Loucy (cell line): ENCODE measurements around the gene ALDH1L1.

ENCODE experiments used
- EZH2phosphoT487 ChIP-seq: fragments of 200-600 bp; IDR thresholded peaks from 2 replicates; pipeline ENCODE4 v1.6.1; 2018; ENCODE audit warnings: antibody characterized with exemption, mild to moderate bottlenecking, moderate library complexity, borderline replicate concordance
- TF ChIP-seq, protein P1 (sequence below): fragments of 200-600 bp; sonication (generic); conservative IDR thresholded peaks from 2 replicates; pipeline ENCODE4 v1.5.1; 2014; ENCODE audit warnings: mild to moderate bottlenecking, antibody characterized with exemption, low read length

DNA sequence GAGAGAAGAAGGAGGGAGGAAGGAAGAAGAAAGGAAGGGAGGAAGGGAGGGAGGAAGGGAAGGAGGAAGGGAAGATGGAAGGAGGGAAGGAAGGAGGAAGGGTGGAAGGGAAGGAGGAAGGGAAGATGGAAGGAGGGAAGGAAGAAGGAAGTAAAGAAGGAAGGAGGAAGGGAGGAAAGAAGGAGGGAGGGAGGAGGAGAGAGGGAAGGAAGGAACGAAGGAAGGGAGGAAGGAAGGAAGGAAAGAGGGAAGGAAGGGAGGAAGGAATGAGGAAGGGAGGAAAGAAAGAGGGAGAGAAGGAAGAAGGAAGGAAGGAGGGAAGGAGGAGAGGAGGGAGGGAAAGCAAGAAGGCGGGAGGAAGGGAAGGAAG lies 31.8 kb upstream of the ALDH1L1 start:
- TF ChIP-seq, protein P1, sequence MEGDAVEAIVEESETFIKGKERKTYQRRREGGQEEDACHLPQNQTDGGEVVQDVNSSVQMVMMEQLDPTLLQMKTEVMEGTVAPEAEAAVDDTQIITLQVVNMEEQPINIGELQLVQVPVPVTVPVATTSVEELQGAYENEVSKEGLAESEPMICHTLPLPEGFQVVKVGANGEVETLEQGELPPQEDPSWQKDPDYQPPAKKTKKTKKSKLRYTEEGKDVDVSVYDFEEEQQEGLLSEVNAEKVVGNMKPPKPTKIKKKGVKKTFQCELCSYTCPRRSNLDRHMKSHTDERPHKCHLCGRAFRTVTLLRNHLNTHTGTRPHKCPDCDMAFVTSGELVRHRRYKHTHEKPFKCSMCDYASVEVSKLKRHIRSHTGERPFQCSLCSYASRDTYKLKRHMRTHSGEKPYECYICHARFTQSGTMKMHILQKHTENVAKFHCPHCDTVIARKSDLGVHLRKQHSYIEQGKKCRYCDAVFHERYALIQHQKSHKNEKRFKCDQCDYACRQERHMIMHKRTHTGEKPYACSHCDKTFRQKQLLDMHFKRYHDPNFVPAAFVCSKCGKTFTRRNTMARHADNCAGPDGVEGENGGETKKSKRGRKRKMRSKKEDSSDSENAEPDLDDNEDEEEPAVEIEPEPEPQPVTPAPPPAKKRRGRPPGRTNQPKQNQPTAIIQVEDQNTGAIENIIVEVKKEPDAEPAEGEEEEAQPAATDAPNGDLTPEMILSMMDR: no peak
- TF ChIP-seq EZH2phosphoT487: no peak
